HG02870 (cell line): ENCODE data around the gene DLGAP1.
"Not testable (repeated sequence)": the region's sequence is repeated elsewhere in the genome, so short reads cannot be mapped to it uniquely, and the experiment has no call there.

Experiments
- ATAC-seq: cut with Tn5 transposase; IDR thresholded peaks from one replicate; pipeline ENCODE4 v1.9.1; 2021; ENCODE audit warnings: mild to moderate bottlenecking, moderate library complexity; ENCODE audit not compliant: unreplicated experiment

DLGAP1 gene

DNA sequence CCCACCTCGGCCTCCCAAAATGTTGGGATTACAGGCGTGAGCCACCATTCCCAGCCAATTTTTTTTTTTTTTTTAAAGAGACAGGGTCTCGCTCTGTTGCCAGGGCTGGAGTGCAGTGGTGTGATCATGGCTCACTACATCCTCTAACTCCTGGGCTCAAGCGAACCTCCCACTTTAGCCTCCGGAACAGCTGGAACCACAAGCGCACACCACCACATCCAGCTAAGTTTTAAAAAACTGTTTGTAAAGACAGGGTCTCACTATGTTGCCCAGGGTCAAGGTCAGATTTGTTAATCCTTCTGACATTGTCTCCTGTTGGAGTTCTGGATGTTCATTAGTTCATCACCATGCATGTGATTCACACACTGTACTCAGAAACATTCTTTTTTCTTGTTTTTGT, 855.2 kb downstream of the DLGAP1 start:
- no peak for ATAC-seq

DNA sequence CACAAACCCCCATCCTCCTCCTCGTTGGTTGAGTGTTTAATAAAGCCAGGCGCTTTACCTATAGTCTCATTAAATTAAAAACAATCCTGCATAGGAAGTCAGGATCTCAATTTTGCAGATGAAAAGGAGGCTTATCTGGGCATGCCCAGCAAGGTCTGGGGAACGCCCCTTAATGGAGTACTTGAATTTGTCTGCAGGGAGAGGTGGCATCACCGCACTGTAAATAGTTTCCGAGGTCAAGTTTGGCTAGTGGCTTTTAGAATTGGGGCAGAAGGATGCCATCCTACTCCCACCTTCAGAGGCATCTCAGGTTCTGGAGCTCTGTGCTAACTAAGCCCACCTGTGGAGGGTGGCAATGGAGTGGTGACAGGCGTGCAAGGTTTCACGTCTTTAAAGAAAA, 855.9 kb downstream of the DLGAP1 start:
- no peak for ATAC-seq

DNA sequence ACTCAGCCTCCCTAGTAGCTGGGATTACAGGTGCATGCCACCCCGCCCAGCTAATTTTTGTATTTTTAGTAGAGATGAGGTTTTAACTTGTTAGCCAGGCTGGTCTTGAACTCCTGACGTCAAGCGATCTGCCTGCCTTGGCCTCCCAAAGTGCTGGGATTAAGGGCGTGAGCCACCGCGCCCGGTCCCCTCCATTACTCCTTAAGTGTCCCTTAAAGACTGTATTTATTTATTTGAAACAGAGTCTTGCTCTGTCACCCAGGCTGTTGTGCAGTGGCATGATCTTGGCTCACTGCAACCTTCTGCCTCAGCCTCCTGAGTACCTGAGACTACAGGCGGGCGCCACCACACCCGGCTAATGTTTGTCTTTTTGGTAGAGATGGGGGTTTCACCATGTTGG, 856.5 kb downstream of the DLGAP1 start:
- ATAC-seq = no peak

DNA sequence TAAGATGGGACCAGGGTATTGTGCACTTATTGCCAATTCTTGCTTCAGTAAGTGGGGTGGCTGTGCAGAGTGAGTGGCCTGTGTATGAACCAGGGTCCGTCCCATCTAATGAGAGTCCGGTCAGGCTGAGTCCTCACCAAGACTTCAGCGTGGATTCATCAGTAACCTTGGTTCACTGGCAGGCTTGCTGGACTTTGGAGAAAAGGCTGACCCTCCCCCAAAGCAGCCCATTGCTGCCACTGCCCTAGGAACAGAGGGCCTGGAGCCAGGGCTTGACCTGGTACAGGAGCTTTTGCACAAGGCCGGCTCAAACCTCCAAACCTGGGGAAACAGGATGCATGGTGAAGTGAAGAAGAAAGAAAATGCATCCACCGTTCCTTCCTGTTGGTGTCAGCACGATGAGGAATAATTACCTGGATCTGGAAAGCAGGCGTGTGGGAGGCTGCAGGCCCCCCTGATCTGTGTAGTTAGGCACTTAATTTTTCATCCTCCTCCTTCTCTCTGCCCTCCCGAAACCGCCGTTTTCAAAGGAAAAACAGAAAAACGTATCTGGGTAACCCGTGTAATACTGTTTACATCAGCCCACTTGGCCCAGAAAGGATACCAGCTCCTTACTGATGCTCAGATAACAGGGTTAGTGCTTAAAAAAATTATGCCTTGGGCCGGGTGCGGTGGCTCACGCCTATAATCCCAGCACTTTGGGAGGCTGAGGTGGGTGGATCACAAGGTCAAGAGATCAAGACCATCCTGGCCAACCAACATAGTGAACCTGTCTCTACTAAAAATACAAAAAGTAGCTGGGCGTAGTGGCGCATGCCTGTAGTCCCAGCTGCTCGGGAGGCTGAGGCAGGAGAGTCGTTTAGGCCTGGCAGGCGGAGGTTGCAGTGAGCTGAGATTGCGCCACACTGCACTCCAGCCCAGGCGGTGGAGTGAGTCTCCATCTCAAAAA, 857.4 kb downstream of the DLGAP1 start:
- ATAC-seq = no peak

DNA sequence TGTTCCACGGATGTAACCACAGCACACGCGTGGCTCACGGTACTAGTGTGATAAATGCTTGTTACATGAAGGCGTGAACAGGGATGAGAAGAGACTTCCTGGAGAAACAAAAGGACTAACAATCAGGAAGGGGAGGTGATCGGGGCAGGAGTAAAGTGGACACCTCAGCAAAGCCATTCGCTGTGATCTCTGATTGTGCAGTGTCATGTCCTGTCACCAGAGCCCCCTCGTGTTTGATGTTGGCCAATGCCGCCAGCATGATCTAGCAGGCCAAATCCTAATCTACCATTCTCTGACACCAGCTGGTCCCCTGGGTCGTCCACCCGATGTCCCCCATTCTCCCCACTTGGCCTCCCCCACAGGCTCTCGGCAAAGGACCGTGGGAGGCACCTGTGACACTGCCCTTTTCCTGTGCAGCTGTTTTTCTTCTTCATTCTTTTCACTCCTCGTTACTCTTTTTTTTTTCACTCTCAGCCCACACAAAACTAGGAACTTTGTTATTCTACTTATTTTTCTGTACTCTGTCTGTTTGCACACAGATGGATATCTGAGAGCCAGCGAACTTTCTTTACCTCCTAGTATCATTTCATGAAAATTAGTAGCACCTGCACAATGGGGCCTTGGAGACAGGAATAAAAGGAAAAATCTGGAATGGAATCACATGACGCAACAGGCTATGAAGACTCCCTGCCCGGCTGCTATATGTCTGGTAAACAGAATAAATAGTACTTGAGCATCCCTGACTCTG, 858.3 kb downstream of the DLGAP1 start:
- peak; percentile 31 for ATAC-seq

DNA sequence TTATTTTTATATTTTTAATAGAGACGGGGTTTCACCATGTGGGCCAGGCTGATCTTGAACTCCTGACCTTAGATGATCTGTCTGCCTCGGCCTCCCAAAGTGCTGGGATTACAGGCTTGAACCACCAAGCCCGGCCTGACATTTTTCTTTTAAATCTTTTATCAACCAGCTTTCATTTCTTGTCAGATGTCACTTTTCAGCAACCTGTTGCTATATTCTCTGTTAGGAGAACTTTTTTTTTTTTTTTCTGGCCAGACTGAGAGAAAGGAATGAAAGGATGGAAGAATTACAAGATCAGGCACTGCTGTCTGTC, 858.8 kb downstream of the DLGAP1 start:
- no peak for ATAC-seq

DNA sequence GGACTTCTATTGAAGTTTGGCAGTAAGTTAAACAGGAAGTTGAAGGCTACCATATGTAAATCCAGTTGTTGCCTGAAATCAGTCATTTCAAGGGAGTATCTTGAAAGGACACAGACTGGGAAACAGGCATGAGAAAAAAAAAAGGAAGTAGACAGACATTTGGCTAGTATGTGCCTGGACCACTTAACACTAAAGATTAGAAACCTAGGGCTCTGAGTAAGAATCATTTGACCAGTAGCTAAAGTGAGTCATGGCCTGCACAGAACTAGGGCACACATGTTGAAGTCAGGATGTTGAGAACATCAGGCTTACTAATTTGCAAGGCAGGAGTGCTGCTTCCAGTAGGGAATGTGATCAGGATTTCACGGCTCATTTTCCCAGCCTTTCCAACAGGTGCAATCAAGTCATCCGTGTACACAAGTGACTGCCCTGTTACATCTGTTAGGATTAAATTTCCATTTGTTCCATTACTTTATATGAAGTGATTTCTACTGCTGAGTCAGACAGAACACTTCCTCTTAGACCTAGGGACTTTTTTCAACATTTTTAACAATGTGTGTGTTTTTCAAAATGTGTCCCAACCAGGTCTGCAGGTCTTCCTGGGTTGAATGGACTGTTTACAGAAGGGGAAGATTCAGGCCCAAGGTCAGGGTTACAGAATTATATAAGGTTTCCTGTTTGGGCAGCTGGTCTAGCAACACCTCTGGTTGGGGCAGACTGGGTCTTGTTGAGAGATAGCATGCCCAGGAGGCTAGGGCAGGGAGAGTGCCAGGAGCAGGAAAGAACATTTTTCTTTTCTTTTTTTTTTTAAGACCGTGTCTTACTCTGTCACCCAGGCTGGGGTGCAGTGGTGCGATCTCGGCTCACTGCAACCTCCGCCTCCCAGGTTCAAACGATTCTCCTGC, 859.5 kb downstream of the DLGAP1 start:
- peak; percentile 73 for ATAC-seq

DNA sequence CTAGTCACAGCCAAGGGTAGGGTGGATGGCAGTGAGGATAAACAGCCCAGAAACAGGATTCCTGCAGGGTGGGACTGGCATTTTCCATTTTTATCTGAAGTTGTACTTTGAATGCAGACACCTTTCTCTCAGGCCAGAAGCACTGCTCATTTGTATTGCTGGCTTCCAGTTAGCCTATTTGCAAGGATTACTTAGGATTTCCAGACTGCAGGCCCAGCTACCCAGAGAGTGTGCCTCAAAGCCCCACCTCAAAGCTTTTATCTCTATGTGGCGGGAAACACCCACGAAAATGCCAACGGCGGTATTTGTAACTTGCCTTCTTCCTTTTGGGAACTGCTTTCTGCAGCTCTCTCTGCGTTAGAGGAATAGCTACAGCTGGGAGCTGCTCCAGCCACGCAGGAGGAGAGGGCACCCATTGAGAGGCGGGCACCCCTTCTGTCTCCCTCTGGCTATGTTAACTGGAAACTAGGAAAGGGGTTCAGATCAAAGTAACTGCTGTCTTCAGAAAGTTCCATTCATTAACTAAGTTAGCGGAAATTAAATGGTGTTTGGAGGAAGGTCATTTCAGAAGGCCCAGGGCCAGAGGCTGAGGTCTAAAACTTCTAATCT, 860.2 kb downstream of the DLGAP1 start:
- ATAC-seq = no peak

DNA sequence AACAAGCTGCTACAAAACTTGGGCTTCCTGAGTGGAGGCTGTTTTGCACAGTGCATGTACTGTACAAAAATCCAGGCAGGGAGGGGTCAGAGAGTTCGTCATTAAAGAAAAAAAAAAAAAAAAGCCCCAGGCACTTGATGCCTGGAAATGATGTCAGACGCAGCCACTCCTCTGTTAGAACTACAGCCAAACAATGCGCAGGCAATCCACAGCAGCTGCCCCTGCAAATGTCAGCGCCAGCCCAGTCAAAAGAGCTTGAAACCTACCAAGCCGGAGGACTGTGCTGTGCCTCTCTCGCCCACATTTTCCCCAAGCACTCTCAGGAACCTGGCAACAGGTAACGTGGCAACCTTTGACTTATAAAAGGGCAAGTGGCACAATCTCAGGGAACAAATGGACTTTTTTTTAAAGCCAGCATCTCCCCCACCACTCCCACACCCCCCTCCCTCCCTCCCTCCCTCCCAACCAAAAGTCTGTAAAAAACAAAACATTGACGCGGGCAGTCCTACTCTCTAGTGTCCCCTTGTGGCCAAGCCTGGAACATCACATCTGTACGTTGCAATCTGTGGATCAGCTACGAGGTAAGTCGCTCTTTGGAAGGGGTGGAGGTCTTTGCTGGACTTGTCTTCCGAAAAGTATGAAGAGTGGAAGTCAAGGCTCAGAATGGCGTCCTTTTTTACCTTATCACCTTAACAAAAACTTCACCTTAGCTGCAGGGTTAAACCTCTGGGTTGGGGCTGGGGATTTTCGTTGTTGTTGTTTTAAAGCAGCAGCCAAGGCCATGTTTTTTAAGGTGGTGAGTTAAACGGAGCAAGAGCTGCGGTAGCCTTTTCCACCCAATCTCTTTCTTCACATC, 861.0 kb downstream of the DLGAP1 start:
- peak; percentile 40 for ATAC-seq

DNA sequence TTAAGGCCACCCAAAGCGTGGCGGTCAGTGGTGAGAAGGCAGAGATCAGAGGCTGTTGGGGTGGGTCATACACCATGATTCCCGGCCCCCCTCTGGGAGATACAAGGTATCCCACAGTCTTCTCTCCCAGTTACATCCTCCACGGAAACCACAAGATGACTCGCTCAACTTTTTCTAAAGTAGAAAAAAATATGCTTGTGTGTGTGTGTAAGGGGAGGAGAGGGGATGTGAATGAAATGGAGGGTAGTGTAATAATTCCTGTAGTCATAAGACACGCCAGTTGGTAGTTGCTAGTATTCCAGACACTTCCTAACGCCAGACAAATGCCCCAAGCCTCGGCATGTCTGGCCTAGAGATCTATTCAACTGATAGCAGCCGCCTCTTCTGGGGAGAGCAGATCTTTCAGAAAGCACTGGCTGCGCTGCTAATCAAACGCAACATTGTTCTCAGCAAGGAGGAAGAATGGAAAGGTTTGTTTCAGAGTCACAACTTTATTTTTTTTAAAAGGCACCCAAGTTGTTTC, 861.7 kb downstream of the DLGAP1 start:
- ATAC-seq = no peak

DNA sequence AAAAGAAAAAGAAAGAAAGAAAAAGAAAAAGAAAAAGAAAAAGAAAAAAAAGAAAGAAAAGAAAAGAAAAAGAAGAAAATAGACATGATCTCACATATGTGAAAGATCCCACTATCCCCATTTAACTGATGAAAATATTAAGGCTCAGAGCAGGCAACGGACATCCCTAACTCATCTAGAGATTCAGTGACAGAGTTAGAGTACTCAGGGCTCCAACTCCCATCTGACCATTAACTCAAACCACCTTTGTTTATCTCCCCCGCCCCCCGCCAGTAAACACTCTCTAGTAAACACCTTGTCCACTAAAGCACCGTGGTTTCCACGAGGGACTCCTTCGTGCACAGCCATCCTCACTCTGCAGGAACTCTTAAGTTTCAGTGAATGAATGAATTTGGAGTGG, 862.2 kb downstream of the DLGAP1 start:
- no peak for ATAC-seq

DNA sequence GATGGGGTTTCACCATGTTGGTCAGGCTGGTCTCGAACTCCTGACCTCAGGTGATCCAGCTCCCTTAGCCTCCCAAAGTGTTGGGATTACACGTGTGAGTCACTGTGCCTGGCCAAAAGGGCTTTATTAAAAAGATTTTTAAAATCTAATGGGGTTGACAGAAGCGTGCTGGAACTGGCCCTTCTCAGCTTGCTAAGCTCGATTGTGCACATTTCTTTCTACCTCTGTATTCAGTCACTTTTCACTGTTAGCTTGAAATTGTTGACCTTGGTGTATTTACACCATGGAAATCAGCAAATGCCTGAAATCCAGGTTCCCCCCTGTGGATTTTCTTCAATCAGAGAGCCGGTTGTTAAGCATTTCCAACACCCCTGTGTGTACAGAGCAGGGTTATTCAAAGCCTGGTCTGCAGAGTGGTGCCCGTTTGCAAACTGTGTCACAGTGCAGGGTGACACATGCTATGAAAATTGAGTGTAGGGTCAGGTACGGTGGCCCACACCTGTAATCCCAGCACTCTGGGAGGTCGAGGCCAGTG, 864.9 kb downstream of the DLGAP1 start:
- ATAC-seq = no peak

DNA sequence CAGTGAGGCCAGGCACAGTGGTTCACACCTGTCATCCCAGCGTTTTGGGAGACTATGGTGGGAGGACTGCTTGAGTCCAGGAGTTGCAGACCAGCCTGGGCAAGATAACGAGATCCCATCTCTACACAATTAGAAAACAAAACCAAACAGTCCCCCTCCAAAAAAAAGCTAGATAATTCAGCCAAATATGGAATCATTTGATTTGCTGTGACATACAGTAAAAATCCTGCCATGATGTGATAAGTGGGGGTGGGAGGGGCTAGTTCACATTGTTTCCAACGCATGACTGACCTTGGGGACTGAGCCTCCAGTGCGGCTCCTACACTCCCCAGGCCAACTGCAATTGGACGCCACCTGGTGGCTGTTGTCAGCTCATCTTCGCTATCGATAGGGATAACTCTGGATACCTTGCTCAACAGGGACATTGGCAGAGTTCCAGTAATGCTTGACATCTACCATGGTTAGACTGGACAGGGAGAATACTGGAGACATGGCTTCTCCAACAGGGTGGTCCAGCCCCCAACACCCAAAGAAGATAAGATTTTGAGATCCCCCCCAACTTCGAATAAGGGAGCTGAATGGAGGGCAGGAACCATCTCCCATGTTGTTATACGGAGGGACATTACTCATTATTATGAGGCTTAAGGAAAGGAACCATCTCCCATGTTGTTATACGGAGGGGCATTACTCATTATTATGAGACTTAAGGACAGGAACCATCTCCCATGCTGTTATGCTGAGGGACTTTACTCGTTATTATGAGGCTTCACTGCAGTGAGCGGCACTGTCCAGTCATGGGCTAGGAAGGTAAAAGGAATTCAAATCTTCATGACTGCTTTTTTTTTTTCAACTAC, 869.2 kb downstream of the DLGAP1 start:
- peak; percentile 29 for ATAC-seq

DNA sequence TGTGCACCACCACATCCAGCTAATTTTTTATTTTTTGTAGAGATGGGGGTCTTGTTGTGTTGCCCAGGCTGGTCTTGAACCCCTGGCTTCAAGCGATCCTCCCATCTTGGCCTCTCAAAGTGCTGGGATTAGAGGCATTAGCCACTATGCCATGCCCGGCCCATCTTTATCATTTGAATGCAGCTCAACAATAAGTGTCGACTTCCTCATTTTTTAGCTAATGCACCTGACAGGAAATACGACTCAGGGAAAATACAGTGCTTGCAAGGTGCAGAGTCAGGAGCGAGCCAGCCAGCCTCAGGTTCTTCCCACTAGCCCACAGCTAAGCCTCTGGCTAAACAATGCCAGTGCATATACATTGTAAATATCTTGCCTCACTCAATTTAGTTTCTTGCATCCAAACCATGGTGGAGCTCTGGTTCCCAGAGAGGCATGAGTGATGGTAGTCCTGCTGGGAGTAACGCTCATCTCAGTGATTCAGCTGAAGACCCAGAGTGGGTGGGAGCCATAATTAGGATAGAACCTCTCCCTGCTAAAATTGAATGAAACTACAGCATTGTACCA, 870.1 kb downstream of the DLGAP1 start:
- no peak for ATAC-seq

DNA sequence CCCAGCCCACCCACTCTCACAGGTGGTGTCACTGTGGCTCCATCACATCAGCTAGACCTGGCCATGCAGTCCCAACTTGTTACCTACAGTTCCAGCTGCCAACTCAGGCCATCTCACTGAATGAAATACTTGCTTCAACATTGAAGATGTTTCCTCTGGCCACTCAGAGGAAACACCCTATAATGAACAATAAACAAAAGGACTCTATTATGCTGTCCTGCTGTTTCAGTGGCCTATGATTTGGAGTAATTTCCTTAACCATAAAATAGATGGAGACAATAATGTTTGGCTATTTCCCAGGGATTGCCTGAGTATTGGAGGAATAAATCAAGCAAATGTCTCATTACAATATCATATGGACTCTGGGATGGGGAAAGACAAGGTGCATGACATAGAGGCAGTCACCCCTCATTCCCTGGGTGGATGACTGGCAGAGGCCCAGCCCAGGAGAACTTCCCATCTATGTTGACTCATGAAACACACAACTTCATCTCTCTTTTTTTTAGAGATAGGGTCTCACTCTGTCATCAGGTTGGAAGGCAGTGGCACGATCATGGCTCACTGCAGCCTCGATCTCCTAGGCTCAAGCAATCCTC, 870.7 kb downstream of the DLGAP1 start:
- ATAC-seq = no peak

DNA sequence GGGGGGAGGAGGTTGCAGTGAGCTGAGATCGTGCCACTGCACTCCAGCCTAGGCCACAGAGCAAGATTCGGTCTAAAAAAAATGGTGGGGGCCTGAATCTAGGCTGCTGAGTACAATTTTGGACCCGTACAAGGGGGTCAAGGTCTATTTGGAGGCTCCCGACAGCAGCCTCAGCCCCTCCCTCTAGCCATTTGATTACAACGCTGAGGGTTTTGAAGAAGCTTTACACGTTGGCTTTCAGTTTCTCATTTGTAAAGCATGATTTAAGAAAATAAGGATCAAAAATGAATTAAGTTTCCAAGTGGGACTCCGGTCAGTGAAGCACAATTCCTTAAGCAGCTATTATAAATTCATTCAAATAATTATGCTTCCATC, 871.2 kb downstream of the DLGAP1 start:
- ATAC-seq = no peak

DNA sequence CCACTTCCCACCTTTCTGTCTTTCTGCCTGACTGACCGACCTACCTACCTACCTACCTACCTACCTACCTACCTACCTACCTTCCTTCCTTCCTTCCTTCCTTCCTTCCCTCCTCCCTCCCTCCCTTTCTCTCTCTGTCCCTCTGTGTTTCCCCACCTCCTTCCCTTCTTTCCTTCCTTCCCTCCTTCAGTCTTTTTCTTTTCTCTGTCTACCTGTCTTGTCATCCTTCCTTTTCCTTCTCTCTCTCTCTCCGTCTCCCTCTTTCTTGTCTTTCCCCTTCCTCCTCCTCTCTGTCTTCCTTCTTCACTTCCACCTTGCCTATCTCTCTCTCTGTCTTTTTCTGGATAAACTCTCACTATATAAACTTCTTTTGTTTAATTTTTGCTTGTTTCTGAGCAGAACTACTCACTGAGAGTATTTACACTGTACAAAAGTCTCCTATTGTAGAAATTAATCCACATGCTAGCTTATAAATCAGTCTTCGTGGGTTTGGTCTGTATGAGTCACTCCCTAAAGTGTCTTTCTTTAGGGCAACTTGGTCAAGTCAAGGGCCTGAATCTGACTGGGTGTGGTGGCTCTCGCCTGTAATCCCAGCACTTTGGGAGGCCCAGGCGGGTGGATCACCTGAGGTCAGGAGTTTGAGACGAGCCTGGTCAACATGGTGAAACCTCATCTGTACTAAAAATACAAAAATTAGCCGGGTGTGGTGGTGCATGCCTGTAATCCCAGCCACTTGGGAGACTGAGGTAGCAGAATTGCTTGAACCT, 871.8 kb downstream of the DLGAP1 start:
- not testable (repeated sequence) for ATAC-seq
